HG03135 (cell line): ENCODE results near the gene TRIM65.
A peak's percentile ranks its signal among the peaks of the same experiment; 100 is the strongest.
"Not testable (repeated sequence)": the region's sequence is repeated elsewhere in the genome, so short reads cannot be mapped to it uniquely, and the experiment has no call there.

Experiments
- ATAC-seq: cut with Tn5 transposase; IDR thresholded peaks from one replicate; pipeline ENCODE4 v1.9.1; 2021; ENCODE audit warnings: mild to moderate bottlenecking, moderate library complexity; ENCODE audit not compliant: unreplicated experiment

Gene TRIM65

GRCh38 chr17:75876190-75876937 lies 20.4 kb downstream of the TRIM65 start:
- no peak for ATAC-seq

GRCh38 chr17:75875940-75876189 lies 20.9 kb downstream of the TRIM65 start:
- no peak for ATAC-seq

- ATAC-seq, result no peak
Measured at GRCh38 chr17:75875182-75875939, 21.4 kb downstream of the TRIM65 start.

- ATAC-seq, result no peak
Measured at GRCh38 chr17:75874323-75875181, 22.2 kb downstream of the TRIM65 start.

- ATAC-seq, result no peak
Measured at GRCh38 chr17:75873587-75874322, 23.0 kb downstream of the TRIM65 start.

GRCh38 chr17:75872434-75873351 lies 24.1 kb downstream of the TRIM65 start:
- no peak for ATAC-seq

- ATAC-seq, result not testable (repeated sequence)
Measured at GRCh38 chr17:75870228-75870627, 26.5 kb downstream of the TRIM65 start.

- ATAC-seq, result no peak
Measured at GRCh38 chr17:75869282-75870141, 27.2 kb downstream of the TRIM65 start.

- ATAC-seq, result not testable (repeated sequence)
Measured at GRCh38 chr17:75868730-75869281, 27.9 kb downstream of the TRIM65 start.

GRCh38 chr17:75865404-75866188 lies 31.2 kb downstream of the TRIM65 start:
- not testable (repeated sequence) for ATAC-seq

GRCh38 chr17:75864887-75865286 lies 31.9 kb downstream of the TRIM65 start:
- ATAC-seq, result not testable (repeated sequence)

GRCh38 chr17:75864448-75864871 lies 32.3 kb downstream of the TRIM65 start:
- peak; percentile 84 for ATAC-seq

- ATAC-seq, result no peak
Measured at GRCh38 chr17:75861927-75862317, 34.8 kb downstream of the TRIM65 start.

GRCh38 chr17:75859358-75859757 lies 37.4 kb downstream of the TRIM65 start:
- not testable (repeated sequence) for ATAC-seq

GRCh38 chr17:75856062-75856756 lies 40.5 kb downstream of the TRIM65 start:
- ATAC-seq, result no peak

GRCh38 chr17:75855310-75856061 lies 41.3 kb downstream of the TRIM65 start, which contains the start of gene WBP2:
TSS of gene WBP2 (minus strand) at chr17:75855335. CDS start at chr17:75855297, 38 bp downstream.
- peak; percentile 84 for ATAC-seq
